Fibroblast of mammary gland (primary cell): ENCODE results near the gene KARS1.
A peak's percentile ranks its signal among the peaks of the same experiment; 100 is the strongest.

ENCODE experiments used
- DNase-seq: peaks from one replicate; pipeline ENCODE4 v3.0.0-alpha.2; 2010; ENCODE audit warnings: low read depth
- H3K4me3 ChIP-seq: 2 replicates; pipeline ENCODE4 v1.5.1; 2011; ENCODE audit warnings: low read depth, mild to moderate bottlenecking, low read length, moderate library complexity; ENCODE audit not compliant: control insufficient read depth
- CTCF ChIP-seq: conservative IDR thresholded peaks from 2 replicates; pipeline ENCODE4 v1.5.1; 2011; ENCODE audit warnings: low read depth, low read length, inconsistent platforms; ENCODE audit not compliant: control insufficient read depth, insufficient read depth

The KARS1 gene

GRCh38 chr16:75647492-75648264, at the start of gene KARS1, which contains the start of gene TERF2IP:
KARS1 (minus strand) TSS chr16:75647665; CDS start chr16:75647639, 26 bp downstream.
TERF2IP (plus strand) TSS chr16:75647773; CDS start chr16:75647883, 110 bp downstream.
- H3K4me3 ChIP-seq = peak within 1 kb of the TSS; percentile 78
- DNase-seq = peak; percentile 89
- TF ChIP-seq CTCF = no peak

GRCh38 chr16:75695708-75696107, 48.2 kb upstream of the KARS1 start:
- peak; percentile 15 for TF ChIP-seq CTCF
- H3K4me3 ChIP-seq = no peak overlapping the region
- DNase-seq = peak; percentile 26

GRCh38 chr16:75687361-75687760, 39.9 kb upstream of the KARS1 start:
- no peak for TF ChIP-seq CTCF
- no peak for DNase-seq
- no peak overlapping the region for H3K4me3 ChIP-seq

GRCh38 chr16:75682308-75682707, 34.8 kb upstream of the KARS1 start:
- no peak for DNase-seq
- TF ChIP-seq CTCF = no peak
- H3K4me3 ChIP-seq = no peak overlapping the region

GRCh38 chr16:75679366-75679765, 31.9 kb upstream of the KARS1 start:
- H3K4me3 ChIP-seq = no peak overlapping the region
- no peak for TF ChIP-seq CTCF
- no peak for DNase-seq

GRCh38 chr16:75676909-75677308, 29.4 kb upstream of the KARS1 start, which contains the start of gene CPHXL2:
CPHXL2 (minus strand) TSS chr16:75677009; CDS start chr16:75676999, 10 bp downstream.
- no peak for TF ChIP-seq CTCF
- H3K4me3 ChIP-seq = no peak within 1 kb of the TSS
- DNase-seq = no peak
